DND-41 (cell line): ENCODE measurements around the gene EXO1.

Experiments
- ATAC-seq: fragments of 200-7000 bp; cut with Tn5 transposase; 3 replicates; pipeline ENCODE4 v1.9.1; 2021; ENCODE audit warnings: low read depth; ENCODE audit not compliant: insufficient read depth
- DNase-seq: peaks from one replicate; pipeline ENCODE4 v3.0.0-alpha.2; 2020
- H2AFZ ChIP-seq: 2 replicates; pipeline ENCODE4 v1.6.0; 2012; ENCODE audit warnings: low read depth, low read length
- H3K27ac ChIP-seq: 2 replicates; pipeline ENCODE4 v1.5.1; 2012; ENCODE audit warnings: low read length, inconsistent platforms
- H3K27me3 ChIP-seq: fragments of 200-600 bp; sonication (generic); 2 replicates; pipeline ENCODE4 v1.6.0; 2012; ENCODE audit warnings: low read length, mild to moderate bottlenecking, inconsistent platforms; ENCODE audit not compliant: insufficient read depth, poor library complexity
- H3K36me3 ChIP-seq: 2 replicates; pipeline ENCODE4 v1.5.1; 2012; ENCODE audit warnings: low read length, inconsistent platforms; ENCODE audit not compliant: insufficient read depth
- H3K4me1 ChIP-seq: 2 replicates; pipeline ENCODE4 v1.5.1; 2012; ENCODE audit warnings: mild to moderate bottlenecking, low read length; ENCODE audit not compliant: insufficient read depth
- H3K4me2 ChIP-seq: 2 replicates; pipeline ENCODE4 v1.6.0; 2012; ENCODE audit warnings: mild to moderate bottlenecking, moderate library complexity, low read length, inconsistent platforms; ENCODE audit not compliant: insufficient read depth
- H3K4me3 ChIP-seq, 2 experiments: fragments of 200-600 bp in 1 of 2; shearing (Covaris generic) in 1 of 2; 2 replicates each; pipeline ENCODE4 v1.5.1; 2012 to 2016; ENCODE audit warnings: inconsistent platforms in 2 of 2, low read length in 2 of 2, mild to moderate bottlenecking in 2 of 2, low read depth in 1 of 2, moderate library complexity in 1 of 2
- H3K79me2 ChIP-seq: 2 replicates; pipeline ENCODE4 v1.6.0; 2012; ENCODE audit warnings: low read length, inconsistent platforms; ENCODE audit not compliant: insufficient read depth
- H3K9ac ChIP-seq: 2 replicates; pipeline ENCODE4 v1.6.0; 2012; ENCODE audit warnings: low read depth, mild to moderate bottlenecking, inconsistent platforms, low read length, moderate library complexity
- H3K9me3 ChIP-seq: 2 replicates; pipeline ENCODE4 v1.5.1; 2012; ENCODE audit warnings: low read length, moderate library complexity, mild to moderate bottlenecking, inconsistent platforms; ENCODE audit not compliant: insufficient read depth, severe bottlenecking
- H4K20me1 ChIP-seq: 2 replicates; pipeline ENCODE4 v1.6.0; 2012; ENCODE audit warnings: low read length; ENCODE audit not compliant: insufficient read depth
- EZH2 ChIP-seq: IDR thresholded peaks from 3 replicates; pipeline ENCODE4 v1.6.1; 2012; ENCODE audit warnings: borderline replicate concordance, low read depth, mild to moderate bottlenecking, moderate library complexity, low read length, inconsistent platforms; ENCODE audit not compliant: severe bottlenecking
- TF ChIP-seq, protein P1 (sequence below): IDR thresholded peaks from 2 replicates; pipeline ENCODE4 v1.5.1; 2012; ENCODE audit warnings: borderline replicate concordance, low read length, moderate library complexity, mild to moderate bottlenecking; ENCODE audit not compliant: poor library complexity, severe bottlenecking; ENCODE audit errors: extremely low read depth

Gene EXO1

GRCh38 chr1:241860922-241861321, 12.9 kb downstream of the EXO1 start:
- Histone ChIP-seq H3K4me2 (no peak overlapping the region), H3K9ac (no peak overlapping the region), H3K9me3 (no peaks in the 10 kb centered on the region), H2AFZ (no peak overlapping the region), H3K27ac (no peak overlapping the region), H3K4me3 (no peak overlapping the region), H3K4me1 (peaks cover 5% of the 10 kb centered on the region; the same call in 1 of the 2 replicates), H4K20me1 (no peaks in the 10 kb centered on the region; the same call in 1 of the 2 replicates), H3K36me3 (peaks cover 96% of the 10 kb centered on the region), H3K79me2 (peaks cover 13% of the 10 kb centered on the region; the same call in 1 of the 2 replicates), H3K27me3 (no peaks in the 10 kb centered on the region)
- no peak for ATAC-seq
- DNase-seq, result no peak
- TF ChIP-seq EZH2, result no peak
- TF ChIP-seq, protein P1, sequence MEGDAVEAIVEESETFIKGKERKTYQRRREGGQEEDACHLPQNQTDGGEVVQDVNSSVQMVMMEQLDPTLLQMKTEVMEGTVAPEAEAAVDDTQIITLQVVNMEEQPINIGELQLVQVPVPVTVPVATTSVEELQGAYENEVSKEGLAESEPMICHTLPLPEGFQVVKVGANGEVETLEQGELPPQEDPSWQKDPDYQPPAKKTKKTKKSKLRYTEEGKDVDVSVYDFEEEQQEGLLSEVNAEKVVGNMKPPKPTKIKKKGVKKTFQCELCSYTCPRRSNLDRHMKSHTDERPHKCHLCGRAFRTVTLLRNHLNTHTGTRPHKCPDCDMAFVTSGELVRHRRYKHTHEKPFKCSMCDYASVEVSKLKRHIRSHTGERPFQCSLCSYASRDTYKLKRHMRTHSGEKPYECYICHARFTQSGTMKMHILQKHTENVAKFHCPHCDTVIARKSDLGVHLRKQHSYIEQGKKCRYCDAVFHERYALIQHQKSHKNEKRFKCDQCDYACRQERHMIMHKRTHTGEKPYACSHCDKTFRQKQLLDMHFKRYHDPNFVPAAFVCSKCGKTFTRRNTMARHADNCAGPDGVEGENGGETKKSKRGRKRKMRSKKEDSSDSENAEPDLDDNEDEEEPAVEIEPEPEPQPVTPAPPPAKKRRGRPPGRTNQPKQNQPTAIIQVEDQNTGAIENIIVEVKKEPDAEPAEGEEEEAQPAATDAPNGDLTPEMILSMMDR, result no peak

- TF ChIP-seq, protein P1, result no peak
- no peak for TF ChIP-seq EZH2
- Histone ChIP-seq H3K36me3 (peaks cover 87% of the 10 kb centered on the region), H3K27ac (no peak overlapping the region), H3K79me2 (peaks cover 6% of the 10 kb centered on the region; the same call in 1 of the 2 replicates), H3K9me3 (no peaks in the 10 kb centered on the region), H3K27me3 (no peaks in the 10 kb centered on the region), H4K20me1 (0 out of 2 replicates have a peak, but pooled peaks cover 5% of the 10 kb centered on the region), H2AFZ (no peak overlapping the region), H3K4me1 (no peaks in the 10 kb centered on the region), H3K4me3 (no peak overlapping the region), H3K4me2 (no peak overlapping the region), H3K9ac (no peak overlapping the region)
- DNase-seq (no peak), ATAC-seq (no peak)
Measured at GRCh38 chr1:241869022-241869421, 21.0 kb downstream of the EXO1 start.

GRCh38 chr1:241870336-241870735, 22.3 kb downstream of the EXO1 start:
- H3K9ac ChIP-seq, result no peak overlapping the region
- H3K36me3 ChIP-seq, result peaks cover 81% of the 10 kb centered on the region

More at GRCh38 chr1:241870336-241870735, 22.3 kb downstream of the EXO1 start:
- H3K27me3 ChIP-seq, result no peaks in the 10 kb centered on the region
- no peaks in the 10 kb centered on the region for H3K9me3 ChIP-seq
- H3K79me2 ChIP-seq, result peaks cover 4% of the 10 kb centered on the region; the same call in 1 of the 2 replicates
- H3K27ac ChIP-seq, result no peak overlapping the region
- no peaks in the 10 kb centered on the region for H3K4me1 ChIP-seq
- H3K4me2 ChIP-seq, result no peak overlapping the region
- TF ChIP-seq, protein P1, result no peak
- no peak for TF ChIP-seq EZH2
- ATAC-seq (no peak), DNase-seq (no peak)
- no peak overlapping the region for H2AFZ ChIP-seq
- no peak overlapping the region for H3K4me3 ChIP-seq
- H4K20me1 ChIP-seq, result 0 out of 2 replicates have a peak, but pooled peaks cover 7% of the 10 kb centered on the region
